Esophagus squamous epithelium (tissue), 4 donors: Measurements from ENCODE around the gene KIAA0513.

ENCODE experiments used
- POLR2A ChIP-seq, 4 donors: fragments of 450-650 bp; IDR thresholded peaks; one replicate each; pipeline ENCODE4 v1.6.1; 2017; ENCODE audit warnings: antibody characterized with exemption in 4 of 4, mild to moderate bottlenecking in 4 of 4, moderate library complexity in 3 of 4
- TF ChIP-seq, protein P1 (sequence below), 6 experiments: fragments of 450-650 bp in 4 of 6; fragments of 200-600 bp in 2 of 6; sonication (generic) in 2 of 6; IDR thresholded peaks; one replicate each; pipeline ENCODE4 v1.5.1; 2016 to 2019; ENCODE audit warnings: antibody characterized with exemption in 6 of 6, mild to moderate bottlenecking in 4 of 6, moderate library complexity in 4 of 6

GRCh38 chr16:85113913-85114312 is 86.3 kb downstream of the KIAA0513 start:
- TF ChIP-seq, protein P1, sequence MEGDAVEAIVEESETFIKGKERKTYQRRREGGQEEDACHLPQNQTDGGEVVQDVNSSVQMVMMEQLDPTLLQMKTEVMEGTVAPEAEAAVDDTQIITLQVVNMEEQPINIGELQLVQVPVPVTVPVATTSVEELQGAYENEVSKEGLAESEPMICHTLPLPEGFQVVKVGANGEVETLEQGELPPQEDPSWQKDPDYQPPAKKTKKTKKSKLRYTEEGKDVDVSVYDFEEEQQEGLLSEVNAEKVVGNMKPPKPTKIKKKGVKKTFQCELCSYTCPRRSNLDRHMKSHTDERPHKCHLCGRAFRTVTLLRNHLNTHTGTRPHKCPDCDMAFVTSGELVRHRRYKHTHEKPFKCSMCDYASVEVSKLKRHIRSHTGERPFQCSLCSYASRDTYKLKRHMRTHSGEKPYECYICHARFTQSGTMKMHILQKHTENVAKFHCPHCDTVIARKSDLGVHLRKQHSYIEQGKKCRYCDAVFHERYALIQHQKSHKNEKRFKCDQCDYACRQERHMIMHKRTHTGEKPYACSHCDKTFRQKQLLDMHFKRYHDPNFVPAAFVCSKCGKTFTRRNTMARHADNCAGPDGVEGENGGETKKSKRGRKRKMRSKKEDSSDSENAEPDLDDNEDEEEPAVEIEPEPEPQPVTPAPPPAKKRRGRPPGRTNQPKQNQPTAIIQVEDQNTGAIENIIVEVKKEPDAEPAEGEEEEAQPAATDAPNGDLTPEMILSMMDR (IDR thresholded peaks at IDR 0.05): no peak
- TF ChIP-seq POLR2A (IDR thresholded peaks at IDR 0.05): no peak
